Endothelial cell of umbilical vein (primary cell): ENCODE measurements around the gene VPS8. TPM values are rescaled to one million over a fixed set of nuclear protein-coding genes. Genes with fewer than 3 reads are reported as not detected.
"Not testable (repeated sequence)": the region's sequence is repeated elsewhere in the genome, so short reads cannot be mapped to it uniquely, and the experiment has no call there.

Experiments used
- BruUV-seq: library from RNA; stranded (reverse); fragments of 400-500 nt; replicated peaks from 2 replicates; lab custom pipeline; 2021; lab: Mats Ljungman, UMichigan
- CTCF ChIA-PET: fragments of 300-600, 350-600 bp; sonication (Branson Sonifier 250); formaldehyde crosslinking; loops from one replicate; lab custom pipeline; 2021; ENCODE audit warnings: antibody characterized with exemption, inconsistent platforms; lab: Charles Lee
- POLR2A ChIA-PET: fragments of 300-600, 350-600 bp; sonication (Branson Sonifier 250); formaldehyde crosslinking; loops from one replicate; lab custom pipeline; 2021; ENCODE audit warnings: antibody characterized with exemption, inconsistent platforms; lab: Charles Lee
- DNase-seq: peaks from one replicate; pipeline ENCODE4 v3.0.0-alpha.2; 2011; ENCODE audit warnings: low read depth, low spot score
- FAIRE-seq: peaks from 2 replicates; lab custom pipeline; 2011; peaks lifted over from hg19 to GRCh38; lab: Jason Lieb, UNC
- H2AFZ ChIP-seq: 2 replicates; pipeline ENCODE4 v1.6.0; 2012; ENCODE audit warnings: low read depth, low read length, control low read depth, inconsistent platforms
- H3K27ac ChIP-seq: 2 replicates; pipeline ENCODE4 v1.5.1; 2011; ENCODE audit warnings: low read depth, mild to moderate bottlenecking, control low read depth, low read length, moderate library complexity; ENCODE audit not compliant: insufficient read depth
- H3K27me3 ChIP-seq, 2 experiments: 2 replicates each; pipeline versions ENCODE4 v1.6.0 to v1.6.1; 2011; ENCODE audit warnings: low read length in 2 of 2, mixed read lengths in 1 of 2; ENCODE audit not compliant: control insufficient read depth in 2 of 2, insufficient read depth in 2 of 2
- H3K36me3 ChIP-seq, 2 experiments: 2 replicates in 1 of 2; 3 replicates in 1 of 2; pipeline ENCODE4 v1.5.1; 2011; ENCODE audit warnings: low read length in 2 of 2, mild to moderate bottlenecking in 1 of 2, moderate library complexity in 1 of 2; ENCODE audit not compliant: control insufficient read depth in 2 of 2, insufficient read depth in 2 of 2; ENCODE audit errors: extremely low read depth in 1 of 2
- H3K4me1 ChIP-seq: 3 replicates; pipeline ENCODE4 v1.5.1; 2011; ENCODE audit warnings: mild to moderate bottlenecking, low read length; ENCODE audit not compliant: control insufficient read depth, insufficient read depth; ENCODE audit errors: extremely low read depth
- H3K4me2 ChIP-seq: 2 replicates; pipeline ENCODE4 v1.6.1; 2011; ENCODE audit warnings: low read length, control low read depth, mixed read lengths; ENCODE audit not compliant: insufficient read depth
- H3K4me3 ChIP-seq, 3 experiments: fragments of 200-600 bp in 1 of 3; sonication (generic), shearing (Covaris generic) in 1 of 3; replicated peaks in 1 of 3; 2 replicates each; pipeline ENCODE4 v1.5.1; 2011 to 2016; ENCODE audit warnings: control low read depth in 3 of 3, low read length in 3 of 3, mild to moderate bottlenecking in 2 of 3, inconsistent platforms in 1 of 3, low read depth in 1 of 3, moderate library complexity in 1 of 3; ENCODE audit not compliant: insufficient read depth in 1 of 3
- H3K79me2 ChIP-seq: 2 replicates; pipeline ENCODE4 v1.6.0; 2012; ENCODE audit warnings: low read length, inconsistent platforms; ENCODE audit not compliant: control insufficient read depth, insufficient read depth
- H3K9ac ChIP-seq: replicated peaks from 2 replicates; pipeline ENCODE3; 2011; ENCODE audit warnings: low read length, control low read depth; ENCODE audit not compliant: insufficient read depth; ENCODE audit errors: extremely low read depth
- H3K9me1 ChIP-seq: replicated peaks from 3 replicates; pipeline ENCODE4 v1.6.0; 2011; ENCODE audit warnings: mild to moderate bottlenecking, low read length; ENCODE audit not compliant: control insufficient read depth, insufficient read depth; ENCODE audit errors: extremely low read depth
- H3K9me3 ChIP-seq: replicated peaks from 2 replicates; pipeline ENCODE4 v1.5.1; 2012; ENCODE audit warnings: low read length, inconsistent platforms; ENCODE audit not compliant: control insufficient read depth, insufficient read depth
- H4K20me1 ChIP-seq: replicated peaks from 2 replicates; pipeline ENCODE3; 2011; ENCODE audit warnings: mild to moderate bottlenecking, low read length; ENCODE audit not compliant: control insufficient read depth, insufficient read depth; ENCODE audit errors: extremely low read depth
- CTCF ChIP-seq, 2 donors: IDR thresholded peaks; 1 replicate in 1 of 2; 2 replicates in 1 of 2; pipeline ENCODE4 v1.5.1; 2011; ENCODE audit warnings: low read length in 2 of 2, mild to moderate bottlenecking in 2 of 2, moderate library complexity in 2 of 2, control low read depth in 1 of 2, inconsistent platforms in 1 of 2, low read depth in 1 of 2; ENCODE audit not compliant: insufficient read depth in 1 of 2; ENCODE audit errors: extremely low read depth in 1 of 2
- EZH2 ChIP-seq: IDR thresholded peaks from 2 replicates; pipeline ENCODE4 v1.6.1; 2012; ENCODE audit warnings: borderline replicate concordance, low read depth, mild to moderate bottlenecking, moderate library complexity, low read length, inconsistent platforms; ENCODE audit not compliant: severe bottlenecking
- FOS ChIP-seq: IDR thresholded peaks from 2 replicates; pipeline ENCODE4 v1.6.1; 2011; ENCODE audit warnings: mild to moderate bottlenecking, low read length, moderate library complexity, borderline replicate concordance; ENCODE audit not compliant: insufficient read depth
- GATA2 ChIP-seq: IDR thresholded peaks from 2 replicates; pipeline ENCODE4 v1.7.0; 2011; ENCODE audit warnings: low read depth, mild to moderate bottlenecking, moderate library complexity, mixed read lengths, low read length; ENCODE audit not compliant: insufficient read length, insufficient read depth
- JUN ChIP-seq: IDR thresholded peaks from 2 replicates; pipeline ENCODE4 v1.6.1; 2011; ENCODE audit warnings: borderline replicate concordance, low read depth; ENCODE audit not compliant: insufficient read length, insufficient read depth
- MAX ChIP-seq: IDR thresholded peaks from 2 replicates; pipeline ENCODE4 v1.6.1; 2011; ENCODE audit not compliant: insufficient read depth, insufficient read length
- MYC ChIP-seq: IDR thresholded peaks from one replicate; pipeline ENCODE4 v1.6.1; 2011; ENCODE audit warnings: mild to moderate bottlenecking, low read depth, low read length
- POLR2A ChIP-seq: IDR thresholded peaks from 2 replicates; pipeline ENCODE4 v1.6.1; 2012; ENCODE audit warnings: low read depth, mild to moderate bottlenecking, control low read depth, low read length
- POLR2AphosphoS5 ChIP-seq: IDR thresholded peaks from 2 replicates; pipeline ENCODE4 v1.6.1; 2012; ENCODE audit warnings: low read depth, mild to moderate bottlenecking, control low read depth, low read length, moderate library complexity; ENCODE audit not compliant: insufficient read depth
- dilution Hi-C: fragments of 300-500 bp; cut with MboI; formaldehyde crosslinking; loops from one replicate; pipeline ENCODE4 v1.15.0; 2019; ENCODE audit warnings: low sequenced_read_pairs; ENCODE audit not compliant: extremely low pct_ligation_motif_present
- intact Hi-C: fragments of 100-400 bp; cut with micrococcal nuclease; formaldehyde crosslinking; loops from one replicate; pipeline ENCODE4 v1.10.0; 2022
- polyA plus RNA-seq, 4 experiments: library from polyadenylated mRNA; depleted of rRNA in 3 of 4; stranded (reverse) in 3 of 4; unstranded in 1 of 4; fragments of >200 nt; gene quantifications; 2 replicates each; pipeline versions ENCODE4 v1.2.1 to v1.2.3, GENCODE V29; 2011 to 2012; ENCODE audit warnings: missing spikeins in 1 of 4
- total RNA-seq: library from RNA; stranded (reverse); gene quantifications from 2 replicates; pipeline ENCODE4 v1.2.3, GENCODE V29; 2021

Gene VPS8
- total and polyA plus RNA-seq, 2 donors (not counting 3 experiments of a cell fraction or from before 2014, with no cell fraction given) = 13.7 to 51.6 TPM

- no TSS peak for BruUV-seq
- no peaks in the 10 kb centered on the region for H3K4me1 ChIP-seq
- H3K27ac ChIP-seq = no peak overlapping the region
- H3K9ac ChIP-seq = no peak overlapping the region
- peaks cover 0 to 5% of the 10 kb centered on the region in 2 experiments for H3K36me3 ChIP-seq
- no peaks in the 10 kb centered on the region for H3K27me3 ChIP-seq
- no peaks in the 10 kb centered on the region for H3K79me2 ChIP-seq
- H3K4me2 ChIP-seq = no peak overlapping the region
- dilution Hi-C loops (no loop called here), intact Hi-C loops (no loop called here)
- DNase-seq (no peak), FAIRE-seq (no peak)
- H3K9me1 ChIP-seq = no peaks in the 10 kb centered on the region
- ChIA-PET POLR2A (no interaction called here), CTCF (no interaction called here)
- no peaks in the 10 kb centered on the region for H3K9me3 ChIP-seq
- no peaks in the 10 kb centered on the region for H4K20me1 ChIP-seq
- H3K4me3 ChIP-seq = no peak overlapping the region
- H2AFZ ChIP-seq = no peak overlapping the region
- TF ChIP-seq MAX = no peak
- no peak for TF ChIP-seq EZH2
- no peak for TF ChIP-seq CTCF (IDR thresholded peaks at IDR 0.05; ENCODE audit: extremely low read depth in 1 of 2, insufficient read depth in 1 of 2, low read depth in 1 of 2, low read length in 2 of 2)
- TF ChIP-seq JUN = no peak
- TF ChIP-seq GATA2 = no peak
- TF ChIP-seq FOS = no peak
- TF ChIP-seq POLR2A = no peak
- TF ChIP-seq POLR2AphosphoS5 = no peak
- no peak for TF ChIP-seq MYC
Observed at GRCh38 chr3:184993394-184993793, 181.4 kb downstream of the VPS8 start.

- H3K9ac ChIP-seq, H3K27me3 ChIP-seq, H3K27ac ChIP-seq, H2AFZ ChIP-seq, H3K4me2 ChIP-seq, DNase-seq, H3K9me1 ChIP-seq, dilution Hi-C loops, H4K20me1 ChIP-seq, POLR2A ChIA-PET, H3K36me3 ChIP-seq, FAIRE-seq, BruUV-seq, H3K4me3 ChIP-seq, CTCF ChIA-PET, H3K4me1 ChIP-seq, H3K79me2 ChIP-seq, H3K9me3 ChIP-seq, intact Hi-C loops: not testable (repeated sequence)
Observed at GRCh38 chr3:185003876-185004275, 191.9 kb downstream of the VPS8 start.
